Ectodermal cell (in vitro differentiated cells): ENCODE results near the gene CRIM1.

Source experiments
- H3K27ac ChIP-seq: 2 replicates; pipeline ENCODE4 v1.7.0; 2013; ENCODE audit warnings: mild to moderate bottlenecking, low read depth, low read length; ENCODE audit not compliant: insufficient read depth, poor library complexity, severe bottlenecking
- H3K27me3 ChIP-seq: 2 replicates; pipeline ENCODE4 v1.7.0; 2013; ENCODE audit warnings: mild to moderate bottlenecking, low read length; ENCODE audit not compliant: insufficient read depth, control insufficient read depth, poor library complexity, severe bottlenecking
- H3K36me3 ChIP-seq: one replicate; pipeline ENCODE4 v1.7.0; 2013; ENCODE audit warnings: low read length; ENCODE audit not compliant: control insufficient read depth, insufficient read depth
- H3K4me1 ChIP-seq: one replicate; pipeline ENCODE4 v1.7.0; 2013; ENCODE audit warnings: low read length; ENCODE audit not compliant: control insufficient read depth, insufficient read depth
- H3K4me3 ChIP-seq: 2 replicates; pipeline ENCODE4 v1.7.0; 2013; ENCODE audit warnings: low read depth, low read length, control low read depth; ENCODE audit not compliant: insufficient read depth
- H3K9me3 ChIP-seq: 2 replicates; pipeline ENCODE4 v1.7.0; 2013; ENCODE audit warnings: mild to moderate bottlenecking, low read length, moderate library complexity; ENCODE audit not compliant: control insufficient read depth
- WGBS, 2 experiments: methylation state at CpG; one replicate each; pipeline ENCODE4 v1.1.7; 2013; ENCODE audit warnings: missing lambda C conversion rate in 2 of 2; 5-methylcytosine and 5-hydroxymethylcytosine counted together

Gene CRIM1

GRCh38 chr2:36567711-36568408 lies 212.3 kb downstream of the CRIM1 start:
- Histone ChIP-seq H3K4me1 (no peaks in the 10 kb centered on the region), H3K9me3 (no peaks in the 10 kb centered on the region), H3K4me3 (no peak overlapping the region), H3K36me3 (no peaks in the 10 kb centered on the region), H3K27ac (no peak overlapping the region), H3K27me3 (no peaks in the 10 kb centered on the region)
- 96 to 100% methylated on average over 4 of the region's 6 CpGs for WGBS, 2 experiments

GRCh38 chr2:36568516-36569246 lies 213.1 kb downstream of the CRIM1 start:
- 75 to 85% methylated on average over 4 to 6 of the region's 6 CpGs for WGBS, 2 experiments
- Histone ChIP-seq H3K27ac (no peak overlapping the region), H3K27me3 (no peaks in the 10 kb centered on the region), H3K9me3 (no peaks in the 10 kb centered on the region), H3K4me1 (no peaks in the 10 kb centered on the region), H3K4me3 (no peak overlapping the region), H3K36me3 (peaks cover 4% of the 10 kb centered on the region)

- H3K36me3 ChIP-seq, result peaks cover 5% of the 10 kb centered on the region
- H3K9me3 ChIP-seq, result no peaks in the 10 kb centered on the region
- no peak overlapping the region for H3K4me3 ChIP-seq
- no peaks in the 10 kb centered on the region for H3K4me1 ChIP-seq
- 87 to 94% methylated on average over 3 of the region's 3 CpGs for WGBS, 2 experiments
- H3K27ac ChIP-seq, result no peak overlapping the region
- no peaks in the 10 kb centered on the region for H3K27me3 ChIP-seq
These were observed 213.8 kb downstream of the CRIM1 start for GRCh38 chr2:36569267-36569856.

- Histone ChIP-seq H3K9me3 (no peaks in the 10 kb centered on the region), H3K4me3 (no peak overlapping the region), H3K4me1 (no peaks in the 10 kb centered on the region), H3K27me3 (no peaks in the 10 kb centered on the region), H3K36me3 (peaks cover 5% of the 10 kb centered on the region), H3K27ac (no peak overlapping the region)
- 100% methylated on average over 1 of the region's 1 CpG; no CpG with 5 or more reads in 1 of the 2 experiments for whole genome bisulfite sequencing, 2 experiments
These were observed 214.8 kb downstream of the CRIM1 start for GRCh38 chr2:36570416-36570815.

GRCh38 chr2:36572054-36572718 lies 216.6 kb downstream of the CRIM1 start:
- H3K36me3 ChIP-seq, result peaks cover 7% of the 10 kb centered on the region

GRCh38 chr2:36572719-36573059 lies 217.1 kb downstream of the CRIM1 start:
- peaks cover 13% of the 10 kb centered on the region for H3K36me3 ChIP-seq
- no peaks in the 10 kb centered on the region for H3K9me3 ChIP-seq
- no peak overlapping the region for H3K27ac ChIP-seq
- 80 to 92% methylated on average over 1 to 3 of the region's 4 CpGs for WGBS, 2 experiments
- H3K27me3 ChIP-seq, result no peaks in the 10 kb centered on the region
- H3K4me3 ChIP-seq, result no peak overlapping the region
- no peaks in the 10 kb centered on the region for H3K4me1 ChIP-seq

More at GRCh38 chr2:36572054-36572718, 216.6 kb downstream of the CRIM1 start:
- no peaks in the 10 kb centered on the region for H3K27me3 ChIP-seq
- no peaks in the 10 kb centered on the region for H3K4me1 ChIP-seq
- WGBS, 2 experiments, result 68 to 69% methylated on average over 2 to 3 of the region's 3 CpGs
- no peak overlapping the region for H3K4me3 ChIP-seq
- no peak overlapping the region for H3K27ac ChIP-seq
- H3K9me3 ChIP-seq, result no peaks in the 10 kb centered on the region

- Histone ChIP-seq H3K27me3 (no peaks in the 10 kb centered on the region), H3K4me1 (no peaks in the 10 kb centered on the region), H3K9me3 (no peaks in the 10 kb centered on the region), H3K4me3 (no peak overlapping the region), H3K36me3 (peaks cover 17% of the 10 kb centered on the region), H3K27ac (no peak overlapping the region)
- 100% methylated on average over 1 of the region's 1 CpG for WGBS, 2 experiments
These were observed 217.6 kb downstream of the CRIM1 start for GRCh38 chr2:36573165-36573564.

- H3K27me3 ChIP-seq, result no peaks in the 10 kb centered on the region
- WGBS, 2 experiments, result 88 to 90% methylated on average over 2 of the region's 2 CpGs
- no peak overlapping the region for H3K27ac ChIP-seq
- H3K4me3 ChIP-seq, result no peak overlapping the region
- no peaks in the 10 kb centered on the region for H3K9me3 ChIP-seq
- peaks cover 28% of the 10 kb centered on the region for H3K36me3 ChIP-seq
- no peaks in the 10 kb centered on the region for H3K4me1 ChIP-seq
These were observed 219.0 kb downstream of the CRIM1 start for GRCh38 chr2:36574560-36574959.

GRCh38 chr2:36577884-36578283 lies 222.3 kb downstream of the CRIM1 start:
- Histone ChIP-seq H3K4me3 (no peak overlapping the region), H3K36me3 (peaks cover 38% of the 10 kb centered on the region), H3K27me3 (no peaks in the 10 kb centered on the region), H3K27ac (no peak overlapping the region), H3K9me3 (no peaks in the 10 kb centered on the region), H3K4me1 (no peaks in the 10 kb centered on the region)
- 87 to 90% methylated on average over 2 of the region's 2 CpGs for WGBS, 2 experiments
